ENCODE data around the gene TRPM5.
A peak's percentile ranks its signal among the peaks of the same experiment; 100 is the strongest.

DNA sequence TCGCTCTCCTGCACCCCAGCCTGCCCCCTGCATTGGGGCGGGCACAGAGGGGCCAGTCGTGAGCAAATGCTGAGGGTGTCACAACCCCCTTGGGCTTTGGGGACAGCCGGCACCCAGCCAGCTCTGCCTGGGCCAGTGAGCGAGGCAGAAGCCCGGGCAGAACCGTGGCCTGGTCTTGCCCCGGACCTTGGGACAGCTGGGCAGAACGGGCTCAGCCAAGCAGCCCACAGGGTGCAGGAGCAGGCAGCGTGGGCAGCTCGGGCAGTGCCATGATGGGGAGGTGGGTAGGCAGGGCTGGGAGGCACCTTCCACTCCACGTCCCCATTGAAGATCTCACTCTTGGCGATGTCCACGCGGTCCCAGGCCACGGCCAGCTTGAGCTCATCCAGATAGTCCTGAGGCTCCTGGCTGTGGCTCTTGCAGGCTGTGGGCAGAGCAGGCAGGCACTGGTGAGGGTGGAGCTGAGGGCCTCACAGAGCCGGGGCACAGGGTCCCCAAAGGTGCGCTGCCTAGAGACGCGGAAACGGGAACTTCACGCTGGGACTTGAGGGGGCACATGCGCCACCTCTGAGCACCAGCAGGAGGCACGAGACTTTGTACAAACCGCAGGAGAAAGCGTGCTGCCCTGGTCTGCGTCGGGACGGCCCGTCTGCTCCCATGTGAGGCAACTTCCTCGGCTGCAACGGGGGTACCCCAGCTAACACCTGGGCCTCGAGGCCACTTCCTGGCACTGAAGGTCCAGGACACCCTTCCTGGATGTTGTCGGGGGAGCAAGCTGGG, 28.5 kb downstream of the TRPM5 start:
- TF ChIP-seq CTCF (IDR thresholded peaks at IDR 0.05; ENCODE audit: control extremely low read depth in 1 of 3, insufficient read depth in 1 of 3, low read depth in 1 of 3, low read length in 3 of 3): peak; percentile 21 to 39 (median 22); a peak in 3 of 4 replicates
- TF ChIP-seq HDAC2 (IDR thresholded peaks at IDR 0.05; ENCODE audit: borderline replicate concordance in 1 of 2, low read depth in 2 of 2, low read length in 2 of 2): no peak
- TF ChIP-seq GTF2F1 (IDR thresholded peaks at IDR 0.05; ENCODE audit: borderline replicate concordance, low read depth, low read length): no peak
- TF ChIP-seq SIN3A (conservative IDR thresholded peaks at IDR 0.05 in 1 of 2, IDR thresholded peaks at IDR 0.05 in 1 of 2; ENCODE audit: low read depth in 1 of 2, low read length in 2 of 2): no peak
- TF ChIP-seq EP300 (IDR thresholded peaks at IDR 0.05; ENCODE audit: borderline replicate concordance in 1 of 2, low read depth in 2 of 2, low read length in 2 of 2): no peak
- no peak for TF ChIP-seq POLR2A (IDR thresholded peaks at IDR 0.05; ENCODE audit: control extremely low read depth in 1 of 2, low read depth in 2 of 2, low read length in 2 of 2)
- no peak for TF ChIP-seq EZH2 (IDR thresholded peaks at IDR 0.05; ENCODE audit: low read depth, low read length, severe bottlenecking)
- TF ChIP-seq, protein P1, sequence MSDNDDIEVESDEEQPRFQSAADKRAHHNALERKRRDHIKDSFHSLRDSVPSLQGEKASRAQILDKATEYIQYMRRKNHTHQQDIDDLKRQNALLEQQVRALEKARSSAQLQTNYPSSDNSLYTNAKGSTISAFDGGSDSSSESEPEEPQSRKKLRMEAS (IDR thresholded peaks at IDR 0.05): no peak
- TF ChIP-seq MAFK (IDR thresholded peaks at IDR 0.05; ENCODE audit: low read depth, low read length): no peak
- no peak for TF ChIP-seq CREB1 (IDR thresholded peaks at IDR 0.05)

Measured in H1 (cell line).